ENCODE results near the gene EEIG1.

The EEIG1 gene

DNA sequence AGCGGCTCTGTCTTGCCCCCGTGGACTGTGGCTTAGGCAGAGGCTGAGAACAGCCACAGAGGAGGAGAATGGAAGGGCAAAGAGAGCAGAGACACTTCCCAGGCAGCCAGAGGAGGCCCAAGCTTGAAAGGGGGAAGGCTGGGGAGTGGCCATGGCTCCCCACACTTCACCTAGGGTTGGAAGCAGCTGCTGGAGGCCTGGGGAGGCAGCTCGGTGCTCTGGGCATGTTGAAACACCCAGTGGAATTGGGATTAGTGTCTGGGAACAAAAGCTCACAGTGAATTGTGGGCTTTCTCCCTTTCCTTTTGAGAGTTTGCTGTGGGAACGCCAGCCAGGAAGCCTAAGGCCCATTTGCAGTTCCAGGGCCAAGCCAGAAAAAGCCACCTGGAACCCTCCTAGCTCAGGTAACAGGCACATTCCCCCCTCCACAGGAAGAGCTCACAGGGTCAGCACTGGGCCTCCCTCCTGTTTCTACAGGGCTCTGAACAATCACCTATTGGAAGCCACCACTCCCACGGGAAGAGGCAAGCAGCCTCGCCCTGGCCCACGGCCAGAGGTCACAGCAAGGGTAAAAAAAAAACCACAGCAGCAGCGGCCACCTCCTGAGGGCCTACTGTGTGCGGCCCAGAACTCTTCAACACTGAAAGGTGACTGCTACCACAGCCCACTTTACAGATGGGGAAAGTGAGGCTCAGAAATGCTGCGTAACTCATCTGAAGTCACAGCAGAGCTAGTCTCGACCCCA, 20.2 kb downstream of the EEIG1 start:
- no peaks in the 10 kb centered on the region for H3K36me3 ChIP-seq
- no peaks in the 10 kb centered on the region for H3K27me3 ChIP-seq
- TF ChIP-seq, protein P1, sequence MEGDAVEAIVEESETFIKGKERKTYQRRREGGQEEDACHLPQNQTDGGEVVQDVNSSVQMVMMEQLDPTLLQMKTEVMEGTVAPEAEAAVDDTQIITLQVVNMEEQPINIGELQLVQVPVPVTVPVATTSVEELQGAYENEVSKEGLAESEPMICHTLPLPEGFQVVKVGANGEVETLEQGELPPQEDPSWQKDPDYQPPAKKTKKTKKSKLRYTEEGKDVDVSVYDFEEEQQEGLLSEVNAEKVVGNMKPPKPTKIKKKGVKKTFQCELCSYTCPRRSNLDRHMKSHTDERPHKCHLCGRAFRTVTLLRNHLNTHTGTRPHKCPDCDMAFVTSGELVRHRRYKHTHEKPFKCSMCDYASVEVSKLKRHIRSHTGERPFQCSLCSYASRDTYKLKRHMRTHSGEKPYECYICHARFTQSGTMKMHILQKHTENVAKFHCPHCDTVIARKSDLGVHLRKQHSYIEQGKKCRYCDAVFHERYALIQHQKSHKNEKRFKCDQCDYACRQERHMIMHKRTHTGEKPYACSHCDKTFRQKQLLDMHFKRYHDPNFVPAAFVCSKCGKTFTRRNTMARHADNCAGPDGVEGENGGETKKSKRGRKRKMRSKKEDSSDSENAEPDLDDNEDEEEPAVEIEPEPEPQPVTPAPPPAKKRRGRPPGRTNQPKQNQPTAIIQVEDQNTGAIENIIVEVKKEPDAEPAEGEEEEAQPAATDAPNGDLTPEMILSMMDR (IDR thresholded peaks at IDR 0.05; ENCODE audit: low read depth, low read length): no peak
- no peaks in the 10 kb centered on the region for H3K9me3 ChIP-seq
- H3K4me1 ChIP-seq: peaks cover 30% of the 10 kb centered on the region
- H3K4me3 ChIP-seq (ENCODE audit: low read depth, low read length): no peak overlapping the region
- no peak for DNase-seq

DNA sequence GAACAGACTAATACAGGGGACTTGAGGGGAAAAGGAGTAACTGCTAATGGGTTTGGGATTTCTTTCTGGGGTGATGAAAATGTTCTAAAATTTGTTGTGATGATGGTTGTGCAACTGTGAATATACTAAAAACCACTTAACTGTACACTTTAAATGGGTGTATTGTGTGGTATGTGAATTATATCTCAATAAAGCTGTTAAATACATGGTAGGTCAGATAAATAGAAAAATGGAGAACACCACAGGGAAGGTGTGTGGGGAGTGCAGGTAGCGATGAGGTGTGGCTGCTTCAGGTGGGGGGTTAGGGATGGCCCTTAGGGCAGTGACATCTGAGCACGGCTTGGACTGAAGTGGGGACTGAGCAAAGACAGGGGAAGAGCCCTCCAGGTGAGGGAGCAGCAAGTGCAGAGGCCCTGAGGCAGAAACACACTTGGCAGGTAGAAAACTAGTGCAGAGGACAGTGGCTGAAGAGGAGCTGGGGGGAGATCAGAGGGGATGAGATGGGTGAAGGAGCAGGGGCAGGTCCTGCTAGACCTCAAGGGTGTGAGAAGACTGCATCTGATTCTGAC, 20.9 kb downstream of the EEIG1 start:
- H3K4me1 ChIP-seq: peaks cover 34% of the 10 kb centered on the region
- H3K36me3 ChIP-seq: no peaks in the 10 kb centered on the region
- H3K27me3 ChIP-seq: no peaks in the 10 kb centered on the region
- DNase-seq: no peak
- TF ChIP-seq, protein P1 (IDR thresholded peaks at IDR 0.05; ENCODE audit: low read depth, low read length): no peak
- no peak overlapping the region for H3K4me3 ChIP-seq (ENCODE audit: low read depth, low read length)
- no peaks in the 10 kb centered on the region for H3K9me3 ChIP-seq

DNA sequence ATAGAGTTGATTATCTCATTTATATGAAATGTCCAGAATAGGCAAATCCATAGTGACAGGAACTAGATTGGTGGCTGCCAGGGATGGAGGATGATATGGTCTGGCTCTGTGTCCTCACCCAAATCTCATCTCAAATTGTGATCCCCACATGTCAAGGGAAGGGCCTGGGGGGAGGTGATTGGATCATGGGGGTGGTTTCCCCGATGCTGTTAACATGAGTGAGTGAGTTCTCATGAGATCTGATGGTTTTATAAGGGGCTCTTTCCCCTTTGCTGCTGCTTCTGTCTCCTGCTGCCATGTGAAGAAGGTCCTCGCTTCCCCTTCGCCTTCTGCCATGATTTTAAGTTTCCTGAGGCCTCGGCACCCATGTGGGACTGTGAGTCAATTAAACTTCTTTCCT, 21.4 kb downstream of the EEIG1 start:
- no peak for DNase-seq
- Histone ChIP-seq H3K4me3 (ENCODE audit: low read depth, low read length) (no peak overlapping the region), H3K4me1 (peaks cover 33% of the 10 kb centered on the region), H3K36me3 (no peaks in the 10 kb centered on the region), H3K9me3 (no peaks in the 10 kb centered on the region), H3K27me3 (no peaks in the 10 kb centered on the region)
- TF ChIP-seq, protein P1 (IDR thresholded peaks at IDR 0.05; ENCODE audit: low read depth, low read length): no peak

DNA sequence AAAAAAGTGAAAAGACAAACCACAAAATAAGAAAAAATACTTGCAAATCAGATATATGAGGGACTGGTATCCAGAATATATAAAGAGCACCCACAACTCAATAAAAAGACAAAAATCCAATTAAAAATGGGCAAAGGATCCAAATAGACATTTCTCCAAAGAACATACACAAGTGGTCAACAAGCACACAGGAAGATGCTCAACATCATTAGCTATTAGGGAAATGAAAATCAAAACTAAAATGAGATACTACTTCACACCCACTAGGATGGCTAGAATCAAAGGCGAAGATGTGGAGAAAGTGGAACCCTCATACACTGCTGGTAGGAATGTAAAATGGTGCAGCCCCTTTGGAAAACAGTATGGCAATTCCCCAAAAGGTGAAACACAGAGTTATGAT, 22.1 kb downstream of the EEIG1 start:
- H3K36me3 ChIP-seq: no peaks in the 10 kb centered on the region
- H3K4me1 ChIP-seq: peaks cover 27% of the 10 kb centered on the region
- H3K27me3 ChIP-seq: no peaks in the 10 kb centered on the region
- no peak for DNase-seq
- no peaks in the 10 kb centered on the region for H3K9me3 ChIP-seq
- no peak overlapping the region for H3K4me3 ChIP-seq (ENCODE audit: low read depth, low read length)
- TF ChIP-seq, protein P1 (IDR thresholded peaks at IDR 0.05; ENCODE audit: low read depth, low read length): no peak

DNA sequence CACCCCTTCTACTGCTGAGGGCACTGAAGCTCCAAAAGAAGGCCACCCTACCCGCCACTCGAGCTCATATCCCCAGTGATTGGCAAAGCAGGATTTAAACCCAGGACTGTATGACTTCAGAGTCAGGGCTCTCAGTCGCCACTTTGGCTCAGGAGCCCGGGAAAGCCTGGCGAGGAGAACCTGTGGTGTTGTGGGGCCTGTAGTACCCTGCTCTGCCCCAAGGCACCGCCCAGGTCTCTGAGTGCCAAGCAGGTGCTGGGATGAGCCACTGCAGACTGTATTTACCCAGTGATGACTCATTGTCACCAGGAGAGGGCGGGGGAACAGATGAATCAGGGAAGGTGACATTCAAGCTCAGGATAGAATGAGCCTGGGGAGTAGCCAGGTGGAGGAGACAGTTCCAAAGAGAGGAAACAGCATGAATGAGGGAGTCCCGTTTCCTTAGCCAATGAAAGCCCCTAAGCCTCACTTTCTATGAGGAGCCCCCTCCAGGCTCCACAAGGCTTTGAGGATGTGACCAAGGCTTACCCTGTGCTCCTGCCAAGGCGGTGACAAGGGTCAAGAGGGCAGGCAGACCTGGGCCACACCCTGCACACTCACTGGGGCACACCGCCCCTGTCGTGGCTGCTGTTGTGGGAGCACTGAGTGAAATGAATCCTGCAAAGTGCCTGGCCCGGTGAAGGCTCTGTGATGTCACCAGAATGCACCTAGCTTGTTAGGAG, 25.3 kb downstream of the EEIG1 start:
- DNase-seq: peak; percentile 83
- Histone ChIP-seq H3K4me3 (ENCODE audit: low read depth, low read length) (no peak overlapping the region), H3K27me3 (no peaks in the 10 kb centered on the region), H3K36me3 (no peaks in the 10 kb centered on the region), H3K4me1 (peaks cover 21% of the 10 kb centered on the region), H3K9me3 (no peaks in the 10 kb centered on the region)
- TF ChIP-seq, protein P1 (IDR thresholded peaks at IDR 0.05; ENCODE audit: low read depth, low read length): peak; percentile 72
